ENCODE measurements around the gene BSX. TPM values are rescaled to one million over a fixed set of nuclear protein-coding genes. Genes with fewer than 3 reads are reported as not detected.

The BSX gene
- total and polyA plus RNA-seq, 11 donors, result not detected

DNA sequence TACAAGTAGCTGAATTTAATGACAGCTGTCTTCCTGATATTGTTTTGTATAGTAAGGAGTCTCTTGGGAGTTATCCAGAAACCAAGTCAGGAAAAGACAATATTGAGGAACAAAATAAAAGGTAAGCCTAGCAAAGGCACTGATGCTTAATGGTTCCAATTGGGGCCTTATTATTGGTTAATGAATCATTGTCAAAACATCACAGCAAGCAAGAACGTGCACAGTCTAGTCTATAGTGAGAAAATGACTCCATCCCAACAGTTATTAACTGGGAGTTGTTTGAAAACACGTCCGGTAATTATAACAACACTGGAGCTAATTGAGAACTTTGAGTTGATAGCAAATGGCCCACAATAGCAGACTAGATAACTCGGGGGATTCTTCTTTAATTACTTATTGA lies 17.7 kb downstream of the BSX start:
- Histone ChIP-seq H3K4me1 (no peaks in the 10 kb centered on the region), H3K27ac (no peak overlapping the region), H3K4me3 (no peak overlapping the region), H3K27me3 (peaks cover 0 to 39% (median 10%) of the 10 kb centered on the region in 9 donors), H3K36me3 (peaks cover 0 to 5% (median 0%) of the 10 kb centered on the region in 9 donors), H3K9me3 (peaks cover 0 to 5% (median 0%) of the 10 kb centered on the region in 12 donors)
- DNase-seq (no peak), ATAC-seq (no peak)
- no peak for TF ChIP-seq POLR2A (IDR thresholded peaks at IDR 0.05)
- TF ChIP-seq, protein P1, sequence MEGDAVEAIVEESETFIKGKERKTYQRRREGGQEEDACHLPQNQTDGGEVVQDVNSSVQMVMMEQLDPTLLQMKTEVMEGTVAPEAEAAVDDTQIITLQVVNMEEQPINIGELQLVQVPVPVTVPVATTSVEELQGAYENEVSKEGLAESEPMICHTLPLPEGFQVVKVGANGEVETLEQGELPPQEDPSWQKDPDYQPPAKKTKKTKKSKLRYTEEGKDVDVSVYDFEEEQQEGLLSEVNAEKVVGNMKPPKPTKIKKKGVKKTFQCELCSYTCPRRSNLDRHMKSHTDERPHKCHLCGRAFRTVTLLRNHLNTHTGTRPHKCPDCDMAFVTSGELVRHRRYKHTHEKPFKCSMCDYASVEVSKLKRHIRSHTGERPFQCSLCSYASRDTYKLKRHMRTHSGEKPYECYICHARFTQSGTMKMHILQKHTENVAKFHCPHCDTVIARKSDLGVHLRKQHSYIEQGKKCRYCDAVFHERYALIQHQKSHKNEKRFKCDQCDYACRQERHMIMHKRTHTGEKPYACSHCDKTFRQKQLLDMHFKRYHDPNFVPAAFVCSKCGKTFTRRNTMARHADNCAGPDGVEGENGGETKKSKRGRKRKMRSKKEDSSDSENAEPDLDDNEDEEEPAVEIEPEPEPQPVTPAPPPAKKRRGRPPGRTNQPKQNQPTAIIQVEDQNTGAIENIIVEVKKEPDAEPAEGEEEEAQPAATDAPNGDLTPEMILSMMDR (IDR thresholded peaks at IDR 0.05), result no peak
- intact Hi-C loops (cut with DNase I), result no loop called here
- 62 to 66% (median 62%) methylated on average over 4 of the region's 4 CpGs for WGBS, 4 donors

DNA sequence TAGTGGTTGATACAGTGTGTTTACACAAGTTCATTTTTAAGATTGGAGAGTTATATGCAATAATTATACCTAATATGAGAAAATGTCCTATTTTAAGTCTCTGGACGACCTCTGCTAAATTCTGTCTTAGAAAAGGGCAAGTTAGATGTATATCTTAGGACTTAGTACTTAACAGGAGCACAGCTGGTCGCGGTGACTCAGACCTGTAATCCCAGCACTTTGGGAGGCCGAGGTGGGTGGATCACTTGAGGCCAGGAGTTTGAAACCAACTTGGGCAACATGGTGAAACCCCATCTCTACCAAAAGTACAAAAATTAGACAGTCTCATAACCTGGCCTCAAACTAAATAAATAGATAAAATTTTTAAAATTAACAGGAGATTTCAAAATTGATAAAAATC lies 27.2 kb downstream of the BSX start:
- Histone ChIP-seq H3K36me3 (peaks cover 0 to 3% (median 0%) of the 10 kb centered on the region in 9 donors), H3K27ac (no peak overlapping the region), H3K4me3 (no peak overlapping the region), H3K27me3 (peaks cover 0 to 2% (median 0%) of the 10 kb centered on the region in 9 donors), H3K4me1 (no peaks in the 10 kb centered on the region), H3K9me3 (no peaks in the 10 kb centered on the region)
- ATAC-seq (no peak), DNase-seq (no peak)
- intact Hi-C loops (cut with DNase I), result no loop called here
- 87 to 95% (median 90%) methylated on average over 4 of the region's 4 CpGs for WGBS, 4 donors
- TF ChIP-seq, protein P1 (IDR thresholded peaks at IDR 0.05), result no peak
- TF ChIP-seq POLR2A (IDR thresholded peaks at IDR 0.05), result no peak

DNA sequence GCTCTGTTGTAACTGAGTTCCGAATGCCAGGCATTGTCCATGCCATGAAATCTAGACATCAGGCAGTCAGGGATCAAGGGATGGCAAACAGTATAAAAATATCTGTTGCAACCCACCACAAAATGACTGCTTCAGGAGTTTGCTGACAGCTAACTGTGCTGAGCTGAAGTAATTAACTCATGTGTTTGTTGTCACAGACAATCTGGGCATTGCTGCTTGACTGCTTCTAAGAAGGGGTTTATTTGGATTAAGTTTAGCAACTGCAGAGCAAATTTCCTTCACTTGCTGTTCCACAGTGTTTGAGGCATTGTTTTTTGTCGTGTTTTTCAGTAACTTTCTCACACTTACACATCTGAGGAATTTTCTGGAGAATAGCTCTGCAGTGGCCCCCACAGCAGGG lies 30.4 kb downstream of the BSX start:
- TF ChIP-seq, protein P1 (IDR thresholded peaks at IDR 0.05), result no peak
- Histone ChIP-seq H3K27me3 (peaks cover 0 to 3% (median 0%) of the 10 kb centered on the region in 9 donors), H3K36me3 (peaks cover 0 to 15% (median 0%) of the 10 kb centered on the region in 9 donors), H3K4me3 (no peak overlapping the region), H3K27ac (no peak overlapping the region), H3K9me3 (no peaks in the 10 kb centered on the region), H3K4me1 (no peaks in the 10 kb centered on the region)
- intact Hi-C loops (cut with DNase I), result no loop called here
- no peak for ATAC-seq
- DNase-seq, result no peak
- 56 to 69% (median 65%) methylated on average over 2 of the region's 2 CpGs for WGBS, 4 donors

DNA sequence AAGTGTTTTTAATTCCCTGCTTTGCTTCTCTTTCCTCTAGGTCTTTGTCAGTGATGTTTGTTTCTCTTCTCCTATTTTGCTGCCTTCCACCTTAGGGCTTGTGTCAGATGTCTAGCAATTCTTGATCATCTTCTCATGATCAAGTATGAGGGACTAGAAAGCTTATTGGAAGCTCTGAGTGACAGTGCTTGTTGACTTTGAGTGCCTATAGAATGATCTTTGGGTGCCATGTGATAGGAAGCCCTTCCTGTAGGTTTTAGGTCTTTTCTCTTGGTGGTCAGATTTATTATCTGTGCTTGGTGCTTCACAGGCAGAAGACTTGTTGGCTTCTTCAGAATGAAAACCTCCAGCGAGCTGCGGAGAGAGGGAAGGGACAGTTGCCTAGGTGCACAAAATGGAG lies 43.1 kb downstream of the BSX start:
- no peaks in the 10 kb centered on the region for H3K36me3 ChIP-seq
- ATAC-seq (no peak), DNase-seq (no peak)
- WGBS, 4 donors, result 89 to 96% (median 95%) methylated on average over 2 of the region's 2 CpGs
- H3K27me3 ChIP-seq, result no peaks in the 10 kb centered on the region
- no peaks in the 10 kb centered on the region for H3K4me1 ChIP-seq
- intact Hi-C loops (cut with DNase I), result no loop called here
- H3K9me3 ChIP-seq, result peaks cover 0 to 3% (median 0%) of the 10 kb centered on the region in 12 donors
- TF ChIP-seq POLR2A (IDR thresholded peaks at IDR 0.05), result no peak
- TF ChIP-seq, protein P1 (IDR thresholded peaks at IDR 0.05), result no peak
- H3K4me3 ChIP-seq, result no peak overlapping the region
- H3K27ac ChIP-seq, result no peak overlapping the region

All from heart left ventricle (tissue), 16 donors.